GM12878 (cell line): Measurements from ENCODE around the gene IL18RAP. TPM values are rescaled to one million over a fixed set of nuclear protein-coding genes. Genes with fewer than 3 reads are reported as not detected.

Experiments
- ATAC-seq: fragments of 200-7000 bp; cut with Tn5 transposase; 3 replicates; pipeline ENCODE4 v1.9.1; 2020; ENCODE audit warnings: mild to moderate bottlenecking, moderate library complexity
- BruUV-seq: library from RNA; stranded (reverse); fragments of 400-500 nt; replicated peaks from 2 replicates; lab custom pipeline; 2021; lab: Mats Ljungman, UMichigan
- CTCF ChIA-PET: fragments of 300-600 bp; sonication (Branson Sonifier 250); formaldehyde crosslinking; extraction: SDS; loops from one replicate; lab custom pipeline; 2021; ENCODE audit warnings: inconsistent platforms; lab: Yijun Ruan, JAX
- POLR2A ChIA-PET: fragments of 350-600 bp; formaldehyde crosslinking; extraction: SDS; loops from one replicate; lab custom pipeline; 2021; ENCODE audit warnings: inconsistent platforms; lab: Charles Lee
- RAD21 ChIA-PET: fragments of 300-600 bp; sonication (Branson Sonifier 250); formaldehyde crosslinking; loops from one replicate; lab custom pipeline; 2023; ENCODE audit warnings: antibody characterized with exemption; ENCODE audit not compliant: unreplicated experiment; lab: Charles Lee
- SMC1A ChIA-PET: fragments of 300-600 bp; sonication (Branson Sonifier 250); formaldehyde crosslinking; loops from one replicate; lab custom pipeline; 2023; ENCODE audit not compliant: unreplicated experiment, uncharacterized antibody; lab: Charles Lee
- DNase-seq: peaks from one replicate; pipeline ENCODE4 v3.0.0-alpha.2; 2011; ENCODE audit warnings: low read depth, low spot score
- FAIRE-seq: peaks from 3 replicates; lab custom pipeline; 2011; peaks lifted over from hg19 to GRCh38; lab: Jason Lieb, UNC
- H2AFZ ChIP-seq: 2 replicates; pipeline ENCODE4 v1.6.0; 2011; ENCODE audit warnings: low read depth, low read length, control low read depth; ENCODE audit not compliant: control insufficient read depth
- H3K27ac ChIP-seq: 2 replicates; pipeline ENCODE4 v1.5.1; 2011; ENCODE audit warnings: control low read depth; ENCODE audit not compliant: control insufficient read depth, insufficient read depth
- H3K27me3 ChIP-seq, 2 experiments: replicated peaks in 1 of 2; 2 replicates each; pipeline versions ENCODE4 v1.6.0 to v1.6.1; 2011; ENCODE audit warnings: low read length in 1 of 2; ENCODE audit not compliant: control insufficient read depth in 2 of 2, insufficient read depth in 2 of 2
- H3K36me3 ChIP-seq, 2 experiments: 2 replicates each; pipeline ENCODE4 v1.5.1; 2011; ENCODE audit warnings: low read length in 1 of 2; ENCODE audit not compliant: control insufficient read depth in 2 of 2, insufficient read depth in 2 of 2
- H3K4me1 ChIP-seq: 2 replicates; pipeline ENCODE4 v1.6.1; 2011; ENCODE audit warnings: mild to moderate bottlenecking, low read length, moderate library complexity, mixed read lengths; ENCODE audit not compliant: control insufficient read depth, insufficient read depth
- H3K4me2 ChIP-seq: 2 replicates; pipeline ENCODE4 v1.6.0; 2011; ENCODE audit warnings: control low read depth; ENCODE audit not compliant: control insufficient read depth, insufficient read depth
- H3K4me3 ChIP-seq: fragments of 200-600 bp; sonication (generic); 2 replicates; pipeline ENCODE4 v1.5.1; 2016
- H3K79me2 ChIP-seq: 2 replicates; pipeline ENCODE4 v1.6.0; 2011; ENCODE audit warnings: low read length; ENCODE audit not compliant: control insufficient read depth, insufficient read depth
- H3K9ac ChIP-seq: 2 replicates; pipeline ENCODE4 v1.8.0; 2011; ENCODE audit warnings: low read length, control low read depth, mixed read lengths; ENCODE audit not compliant: control insufficient read depth, insufficient read depth
- H3K9me3 ChIP-seq: replicated peaks from 3 replicates; pipeline ENCODE4 v1.5.1; 2011; ENCODE audit warnings: mild to moderate bottlenecking, low read length; ENCODE audit not compliant: control insufficient read depth, insufficient read depth
- H4K20me1 ChIP-seq: 2 replicates; pipeline ENCODE4 v1.6.0; 2011; ENCODE audit not compliant: control insufficient read depth, insufficient read depth
- ESRRA ChIP-seq: IDR thresholded peaks from 2 replicates; pipeline ENCODE4 v1.6.1; 2012; ENCODE audit warnings: mild to moderate bottlenecking, low read length, improper control_type of control experiment
- ETV6 ChIP-seq, 2 experiments: fragments of 450-650 bp in 1 of 2; IDR thresholded peaks in 1 of 2; conservative IDR thresholded peaks in 1 of 2; 2 replicates each; pipeline ENCODE4 v1.6.1; 2014; ENCODE audit warnings: antibody characterized with exemption in 1 of 2, borderline replicate concordance in 1 of 2, low read depth in 1 of 2, mild to moderate bottlenecking in 1 of 2, moderate library complexity in 1 of 2
- HDGF ChIP-seq: fragments of 450-650 bp; IDR thresholded peaks from 2 replicates; pipeline ENCODE4 v1.6.1; 2016; ENCODE audit warnings: antibody characterized with exemption
- IKZF2 ChIP-seq, 2 experiments: fragments of 450-650 bp; IDR thresholded peaks; 2 replicates each; pipeline ENCODE4 v1.6.1; 2017; ENCODE audit warnings: mild to moderate bottlenecking in 2 of 2, moderate library complexity in 2 of 2
- JUNB ChIP-seq: IDR thresholded peaks from 2 replicates; pipeline ENCODE4 v1.6.1; 2016; ENCODE audit warnings: antibody characterized with exemption, mild to moderate bottlenecking
- MTA2 ChIP-seq: fragments of 450-650 bp; IDR thresholded peaks from 2 replicates; pipeline ENCODE4 v1.6.1; 2016; ENCODE audit warnings: low read depth, mild to moderate bottlenecking, moderate library complexity
- NFIC ChIP-seq: IDR thresholded peaks from 2 replicates; pipeline ENCODE4 v1.6.1; 2012; ENCODE audit warnings: low read depth, mild to moderate bottlenecking, inconsistent platforms, low read length, moderate library complexity
- NFXL1 ChIP-seq: fragments of 450-650 bp; IDR thresholded peaks from 2 replicates; pipeline ENCODE4 v1.6.1; 2017; ENCODE audit warnings: antibody characterized with exemption, mild to moderate bottlenecking, borderline replicate concordance
- RUNX3 ChIP-seq: IDR thresholded peaks from 2 replicates; pipeline ENCODE4 v1.6.1; 2012; ENCODE audit warnings: low read length, inconsistent platforms
- SPI1 ChIP-seq: IDR thresholded peaks from 2 replicates; pipeline ENCODE4 v1.6.1; 2011; ENCODE audit warnings: low read depth, mild to moderate bottlenecking, low read length, moderate library complexity, borderline replicate concordance; ENCODE audit not compliant: insufficient read depth
- ZNF217 ChIP-seq: fragments of 450-650 bp; IDR thresholded peaks from 2 replicates; pipeline ENCODE4 v1.6.1; 2017; ENCODE audit warnings: antibody characterized with exemption, mild to moderate bottlenecking
- WGBS: methylation state at CpG from one replicate; pipeline ENCODE4 v1.1.6; 2016; ENCODE audit warnings: low lambda C conversion rate; ENCODE audit not compliant: insufficient replicate concordance, insufficient coverage; ENCODE audit errors: missing lambda C conversion rate; 5-methylcytosine and 5-hydroxymethylcytosine counted together
- in situ Hi-C: fragments of 300-500 bp; cut with MboI; formaldehyde crosslinking; loops from 9 replicates; pipeline ENCODE4 v1.14.3; 2018; ENCODE audit warnings: mixed read lengths
- intact Hi-C: fragments of 100-400 bp; cut with micrococcal nuclease; formaldehyde crosslinking; loops from one replicate; pipeline ENCODE4 v1.14.2; 2022; ENCODE audit not compliant: unreplicated experiment
- polyA plus RNA-seq, 11 experiments: library from polyadenylated mRNA; depleted of rRNA in 4 of 11; unstranded in 6 of 11; stranded (reverse) in 5 of 11; fragments of >200 nt; fragmentation: Nextera tagmentation in 4 of 11; fragmentation: Illumina TruSeq in 1 of 11; extraction: Ambion mirVana in 4 of 11; extraction: Trizol in 1 of 11; gene quantifications; 1 replicate in 1 of 11; 2 replicates in 10 of 11; pipeline versions ENCODE4 v1.2.1 to v1.2.3, GENCODE V29; 2011 to 2016; ENCODE audit warnings: inconsistent platforms in 2 of 11, missing spikeins in 2 of 11, low read depth in 1 of 11
- total RNA-seq, 4 experiments: library from RNA; depleted of rRNA in 3 of 4; stranded (reverse); fragments of >200 nt in 3 of 4; fragmentation: Illumina TruSeq in 1 of 4; extraction: Trizol in 1 of 4; gene quantifications; 2 replicates each; pipeline versions ENCODE4 v1.2.1 to v1.2.3, GENCODE V29; 2013 to 2021
- TF ChIP-seq, protein P1 (sequence below): fragments of 450-650 bp; IDR thresholded peaks from 2 replicates; pipeline ENCODE4 v1.6.1; 2017; ENCODE audit warnings: mild to moderate bottlenecking, moderate library complexity

IL18RAP gene
- total and polyA plus RNA-seq, 10 of the 15 experiments (the other 5 are each of a cell fraction or from before 2014, with no cell fraction given) = 0.37 to 1.6 (median 0.75) TPM; not detected in 1

GRCh38 chr2:102425441-102426132 lies 2.6 kb downstream of the IL18RAP start:
- H3K9me3 ChIP-seq = no peaks in the 10 kb centered on the region; the same call in 1 of the 3 replicates
- ChIA-PET SMC1A (interaction anchor here (1.0 to 3.5 kb wide), 6 partner anchors 10 to 185 kb away, joined by 3 to 24 read pairs (median 4); no protein-coding TSS in a partner anchor), RAD21 (interaction anchor here (0.7 to 2.4 kb wide), 5 partner anchors 11 to 185 kb away, joined by 3 to 12 read pairs (median 5); no protein-coding TSS in a partner anchor), POLR2A (no interaction called here), CTCF (interaction anchor here (1.1 to 2.3 kb wide), 3 partner anchors 15 to 68 kb away, joined by 3 to 7 read pairs (median 5); no protein-coding TSS in a partner anchor)
- intact Hi-C loops = loop anchor here (2.0 kb wide), 2 partner anchors 21 to 59 kb away; no protein-coding TSS in a partner anchor
- H3K27me3 ChIP-seq = no peaks in the 10 kb centered on the region
- no peak overlapping the region; the same call in none of the 2 replicates for H2AFZ ChIP-seq
- no peak overlapping the region for H3K9ac ChIP-seq
- WGBS = 1% methylated on average over 5 of the region's 5 CpGs
- H3K4me3 ChIP-seq = no peak overlapping the region
- 0 out of 4 replicates have a peak, but pooled peaks of 1 of the 2 experiments have one; percentile 5 for TF ChIP-seq IKZF2 (IDR thresholded peaks at IDR 0.05)
- TF ChIP-seq SPI1 = peak; percentile 65; the same call in 1 of the 2 replicates
- TF ChIP-seq MTA2 = peak; percentile 27; the same call in 1 of the 2 replicates
- TF ChIP-seq ETV6 (conservative IDR thresholded peaks at IDR 0.05 in 1 of 2, IDR thresholded peaks at IDR 0.05 in 1 of 2; ENCODE audit: borderline replicate concordance in 1 of 2, low read depth in 1 of 2) = 0 out of 4 replicates have a peak, but pooled peaks of 1 of the 2 experiments have one; percentile 23
- TF ChIP-seq HDGF = no peak
- TF ChIP-seq, protein P1, sequence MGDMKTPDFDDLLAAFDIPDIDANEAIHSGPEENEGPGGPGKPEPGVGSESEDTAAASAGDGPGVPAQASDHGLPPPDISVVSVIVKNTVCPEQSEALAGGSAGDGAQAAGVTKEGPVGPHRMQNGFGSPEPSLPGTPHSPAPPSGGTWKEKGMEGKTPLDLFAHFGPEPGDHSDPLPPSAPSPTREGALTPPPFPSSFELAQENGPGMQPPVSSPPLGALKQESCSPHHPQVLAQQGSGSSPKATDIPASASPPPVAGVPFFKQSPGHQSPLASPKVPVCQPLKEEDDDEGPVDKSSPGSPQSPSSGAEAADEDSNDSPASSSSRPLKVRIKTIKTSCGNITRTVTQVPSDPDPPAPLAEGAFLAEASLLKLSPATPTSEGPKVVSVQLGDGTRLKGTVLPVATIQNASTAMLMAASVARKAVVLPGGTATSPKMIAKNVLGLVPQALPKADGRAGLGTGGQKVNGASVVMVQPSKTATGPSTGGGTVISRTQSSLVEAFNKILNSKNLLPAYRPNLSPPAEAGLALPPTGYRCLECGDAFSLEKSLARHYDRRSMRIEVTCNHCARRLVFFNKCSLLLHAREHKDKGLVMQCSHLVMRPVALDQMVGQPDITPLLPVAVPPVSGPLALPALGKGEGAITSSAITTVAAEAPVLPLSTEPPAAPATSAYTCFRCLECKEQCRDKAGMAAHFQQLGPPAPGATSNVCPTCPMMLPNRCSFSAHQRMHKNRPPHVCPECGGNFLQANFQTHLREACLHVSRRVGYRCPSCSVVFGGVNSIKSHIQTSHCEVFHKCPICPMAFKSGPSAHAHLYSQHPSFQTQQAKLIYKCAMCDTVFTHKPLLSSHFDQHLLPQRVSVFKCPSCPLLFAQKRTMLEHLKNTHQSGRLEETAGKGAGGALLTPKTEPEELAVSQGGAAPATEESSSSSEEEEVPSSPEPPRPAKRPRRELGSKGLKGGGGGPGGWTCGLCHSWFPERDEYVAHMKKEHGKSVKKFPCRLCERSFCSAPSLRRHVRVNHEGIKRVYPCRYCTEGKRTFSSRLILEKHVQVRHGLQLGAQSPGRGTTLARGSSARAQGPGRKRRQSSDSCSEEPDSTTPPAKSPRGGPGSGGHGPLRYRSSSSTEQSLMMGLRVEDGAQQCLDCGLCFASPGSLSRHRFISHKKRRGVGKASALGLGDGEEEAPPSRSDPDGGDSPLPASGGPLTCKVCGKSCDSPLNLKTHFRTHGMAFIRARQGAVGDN = 0 out of 2 replicates have a peak, but pooled peaks have one; percentile 16
- no peak for TF ChIP-seq NFXL1
- TF ChIP-seq ESRRA = no peak
- TF ChIP-seq JUNB = peak; percentile 25; the same call in 1 of the 2 replicates
- TF ChIP-seq ZNF217 = no peak
- TF ChIP-seq RUNX3 = peak; percentile 17; the same call in 1 of the 2 replicates
- peak; percentile 36 for TF ChIP-seq NFIC
- H3K4me2 ChIP-seq = peak overlapping the region; percentile 51
- peaks cover 32% of the 10 kb centered on the region for H3K4me1 ChIP-seq
- DNase-seq = no peak
- in situ Hi-C loops = no loop called here
- no TSS peak for BruUV-seq
- H3K27ac ChIP-seq = peak overlapping the region; percentile 62
- H4K20me1 ChIP-seq = no peaks in the 10 kb centered on the region
- H3K36me3 ChIP-seq = no peaks in the 10 kb centered on the region
- H3K79me2 ChIP-seq = no peaks in the 10 kb centered on the region
- peak; percentile 66 for ATAC-seq
- no peak for FAIRE-seq
